Activated T-helper 9 cell treated with anti-CD3 and anti-CD28 coated beads, Interleukin-2, amount 50 U/mL, for 16 hours (primary cell): ENCODE results near the gene TTC22.

Experiments used
- DNase-seq: peaks from one replicate; pipeline ENCODE4 v3.0.0-alpha.2; 2020; ENCODE audit warnings: low read depth

TTC22 gene

GRCh38 chr1:54751426-54751825 is 49.7 kb downstream of the TTC22 start:
- DNase-seq = no peak

GRCh38 chr1:54750596-54750995 is 50.5 kb downstream of the TTC22 start:
- no peak for DNase-seq

GRCh38 chr1:54748094-54748835 is 52.9 kb downstream of the TTC22 start:
- no peak for DNase-seq

GRCh38 chr1:54745864-54746263 is 55.3 kb downstream of the TTC22 start:
- DNase-seq = no peak

GRCh38 chr1:54745274-54745673 is 55.8 kb downstream of the TTC22 start:
- no peak for DNase-seq

GRCh38 chr1:54744696-54745095 is 56.4 kb downstream of the TTC22 start:
- no peak for DNase-seq

- DNase-seq = no peak
Observed at GRCh38 chr1:54743416-54744226, 57.5 kb downstream of the TTC22 start.

- no peak for DNase-seq
Observed at GRCh38 chr1:54742282-54742681, 58.8 kb downstream of the TTC22 start.

- DNase-seq = no peak
Observed at GRCh38 chr1:54741531-54741930, 59.6 kb downstream of the TTC22 start.

- no peak for DNase-seq
Observed at GRCh38 chr1:54738244-54738643, 62.9 kb downstream of the TTC22 start.

GRCh38 chr1:54736685-54737084 is 64.4 kb downstream of the TTC22 start:
- DNase-seq = no peak
